ENCODE measurements around the gene ZNF280D. TPM values are rescaled to one million over a fixed set of nuclear protein-coding genes. Genes with fewer than 3 reads are reported as not detected.

The ZNF280D gene
- total and polyA plus RNA-seq, 2 of the 8 experiments (the other 6 are each of a cell fraction or from before 2014, with no cell fraction given), result 7.4 to 27.5 TPM

GRCh38 chr15:56653107-56653506, 80.2 kb downstream of the ZNF280D start (continued):
- TF ChIP-seq CHD7 (IDR thresholded peaks at IDR 0.05; ENCODE audit: insufficient replicate concordance, low read length), result no peak
- no peak for TF ChIP-seq YY1 (IDR thresholded peaks at IDR 0.05; ENCODE audit: low read depth, low read length)
- TF ChIP-seq SAP30 (IDR thresholded peaks at IDR 0.05; ENCODE audit: insufficient read depth, insufficient replicate concordance, low read length), result no peak
- TF ChIP-seq HDAC2 (IDR thresholded peaks at IDR 0.05; ENCODE audit: borderline replicate concordance in 1 of 2, low read depth in 2 of 2, low read length in 2 of 2), result no peak

Measured in H1 (cell line).